GM12872 (cell line): ENCODE data around the gene HPCAL1.

Experiments used
- TF ChIP-seq, protein P1 (sequence below): IDR thresholded peaks from 3 replicates; pipeline ENCODE4 v1.5.1; 2011; ENCODE audit warnings: low read depth, mild to moderate bottlenecking, low read length, moderate library complexity; ENCODE audit not compliant: insufficient read depth

The HPCAL1 gene

DNA sequence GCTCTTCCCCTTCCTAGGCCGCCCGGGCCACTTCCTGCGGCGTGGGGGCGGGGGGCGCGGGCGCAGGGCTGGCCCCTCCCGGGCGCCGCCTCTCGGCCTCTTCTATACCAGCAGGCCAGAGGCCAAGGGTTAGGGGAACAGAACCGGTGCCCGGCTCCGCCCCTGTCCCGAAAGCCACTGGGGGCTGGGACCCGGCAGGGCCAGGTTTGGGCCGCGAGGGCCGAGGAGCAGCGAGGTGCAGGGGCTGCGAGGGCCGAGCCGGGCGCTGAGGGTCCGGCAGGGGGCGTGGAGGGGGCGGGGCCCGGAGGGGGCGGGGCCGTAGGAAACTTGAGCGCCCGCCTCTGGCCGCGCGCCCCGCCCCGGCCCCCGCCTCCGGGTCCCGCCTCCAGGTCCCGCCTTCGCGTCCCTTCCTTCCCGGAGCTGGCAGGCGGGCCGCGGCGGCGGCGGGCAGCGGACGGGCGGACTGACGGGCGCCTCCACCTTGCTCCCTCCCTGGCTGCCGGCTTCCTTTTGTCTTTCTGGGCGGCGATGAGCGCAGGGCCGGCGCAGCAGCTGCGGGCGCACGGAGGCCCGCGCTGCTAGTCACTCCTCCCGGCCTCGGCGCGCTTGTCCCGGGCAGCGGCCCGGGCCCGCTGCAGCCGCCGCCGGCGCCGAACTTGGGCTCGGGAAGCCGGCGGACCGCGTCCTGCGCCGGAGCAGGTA, at the start of gene HPCAL1:
TSS of gene HPCAL1 (plus strand) at position 426 of the 702 bp plus-strand sequence. CDS start 116,854 bp downstream, outside the sequence.
- TF ChIP-seq, protein P1, sequence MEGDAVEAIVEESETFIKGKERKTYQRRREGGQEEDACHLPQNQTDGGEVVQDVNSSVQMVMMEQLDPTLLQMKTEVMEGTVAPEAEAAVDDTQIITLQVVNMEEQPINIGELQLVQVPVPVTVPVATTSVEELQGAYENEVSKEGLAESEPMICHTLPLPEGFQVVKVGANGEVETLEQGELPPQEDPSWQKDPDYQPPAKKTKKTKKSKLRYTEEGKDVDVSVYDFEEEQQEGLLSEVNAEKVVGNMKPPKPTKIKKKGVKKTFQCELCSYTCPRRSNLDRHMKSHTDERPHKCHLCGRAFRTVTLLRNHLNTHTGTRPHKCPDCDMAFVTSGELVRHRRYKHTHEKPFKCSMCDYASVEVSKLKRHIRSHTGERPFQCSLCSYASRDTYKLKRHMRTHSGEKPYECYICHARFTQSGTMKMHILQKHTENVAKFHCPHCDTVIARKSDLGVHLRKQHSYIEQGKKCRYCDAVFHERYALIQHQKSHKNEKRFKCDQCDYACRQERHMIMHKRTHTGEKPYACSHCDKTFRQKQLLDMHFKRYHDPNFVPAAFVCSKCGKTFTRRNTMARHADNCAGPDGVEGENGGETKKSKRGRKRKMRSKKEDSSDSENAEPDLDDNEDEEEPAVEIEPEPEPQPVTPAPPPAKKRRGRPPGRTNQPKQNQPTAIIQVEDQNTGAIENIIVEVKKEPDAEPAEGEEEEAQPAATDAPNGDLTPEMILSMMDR: peak; percentile 60

DNA sequence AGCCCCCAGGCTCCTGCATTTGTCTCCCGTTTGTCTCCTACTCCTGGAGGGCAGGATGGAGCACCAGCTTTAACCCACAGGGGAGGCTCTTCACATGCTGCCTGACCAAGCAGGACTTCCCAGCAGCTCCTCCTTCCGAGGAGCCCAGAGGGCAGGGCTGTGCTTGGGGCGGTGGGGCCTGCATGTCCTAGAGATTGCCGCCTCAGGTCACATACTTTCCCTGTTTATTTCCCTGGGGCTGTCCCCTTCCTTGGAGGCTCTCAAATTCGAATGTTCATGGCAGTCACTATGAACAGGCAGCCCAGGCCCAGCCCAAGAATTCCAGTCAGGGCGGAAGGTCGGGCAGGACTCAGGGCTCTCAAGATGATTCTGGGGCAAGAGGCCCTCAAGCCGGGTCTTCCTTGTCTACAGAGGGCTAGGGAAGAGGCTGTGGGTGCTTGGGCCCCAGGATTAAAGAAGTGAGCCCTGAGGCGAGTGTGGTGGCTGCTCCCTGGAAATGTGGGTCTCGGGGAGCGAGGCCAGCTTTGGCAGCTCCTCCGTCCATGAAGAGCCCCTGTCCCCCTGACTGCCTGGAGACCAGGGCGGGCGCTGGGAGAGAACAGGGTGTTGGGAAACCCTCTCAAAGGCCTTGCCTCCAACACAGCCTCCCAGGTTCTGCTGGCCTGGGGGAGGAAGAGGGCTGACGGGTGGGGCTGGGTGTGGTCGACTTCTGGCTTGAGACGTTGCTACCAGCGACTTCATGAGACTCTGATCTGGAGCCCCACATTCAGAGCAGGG, 48.9 kb upstream of the HPCAL1 start:
- TF ChIP-seq, protein P1: no peak

DNA sequence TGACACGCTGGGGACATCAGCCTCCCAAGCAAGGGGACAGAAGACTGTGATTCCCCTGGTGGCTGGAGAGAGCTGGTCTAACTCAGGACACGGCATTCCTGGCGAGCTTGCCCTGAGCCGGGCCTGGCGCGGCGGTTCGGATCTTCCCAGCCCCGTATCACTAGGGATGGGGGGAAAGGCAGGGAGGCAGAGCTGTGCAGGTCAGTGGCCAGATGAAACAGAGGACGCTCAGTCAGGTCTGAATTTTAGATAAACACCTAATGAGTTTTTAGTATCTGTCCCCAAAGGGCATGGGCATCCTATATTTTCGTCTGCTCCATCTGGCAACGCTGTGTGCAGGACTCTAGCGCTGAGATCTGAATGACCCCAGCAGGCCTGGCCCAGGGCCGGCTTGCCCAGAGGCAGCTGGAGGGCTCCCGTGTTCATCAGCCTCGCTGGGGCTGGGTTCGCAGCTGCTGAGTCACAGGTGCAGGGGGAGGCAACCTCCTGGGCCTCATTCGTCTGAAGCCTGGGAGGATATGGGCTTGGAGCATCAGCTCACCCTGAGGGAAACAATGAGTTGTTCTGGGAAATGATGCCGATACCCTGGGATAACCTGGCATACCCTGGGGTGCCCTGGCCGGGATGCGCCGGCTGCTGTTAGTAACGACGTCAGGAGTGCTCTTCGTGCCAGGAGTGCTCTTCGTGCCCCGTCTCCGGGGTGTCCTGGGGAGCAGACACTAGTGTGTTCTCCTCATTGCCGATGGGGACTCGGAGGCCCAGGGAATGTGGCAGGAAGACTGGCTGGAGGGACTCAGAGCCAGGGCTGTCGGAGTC, 48.1 kb upstream of the HPCAL1 start:
- TF ChIP-seq, protein P1: no peak

DNA sequence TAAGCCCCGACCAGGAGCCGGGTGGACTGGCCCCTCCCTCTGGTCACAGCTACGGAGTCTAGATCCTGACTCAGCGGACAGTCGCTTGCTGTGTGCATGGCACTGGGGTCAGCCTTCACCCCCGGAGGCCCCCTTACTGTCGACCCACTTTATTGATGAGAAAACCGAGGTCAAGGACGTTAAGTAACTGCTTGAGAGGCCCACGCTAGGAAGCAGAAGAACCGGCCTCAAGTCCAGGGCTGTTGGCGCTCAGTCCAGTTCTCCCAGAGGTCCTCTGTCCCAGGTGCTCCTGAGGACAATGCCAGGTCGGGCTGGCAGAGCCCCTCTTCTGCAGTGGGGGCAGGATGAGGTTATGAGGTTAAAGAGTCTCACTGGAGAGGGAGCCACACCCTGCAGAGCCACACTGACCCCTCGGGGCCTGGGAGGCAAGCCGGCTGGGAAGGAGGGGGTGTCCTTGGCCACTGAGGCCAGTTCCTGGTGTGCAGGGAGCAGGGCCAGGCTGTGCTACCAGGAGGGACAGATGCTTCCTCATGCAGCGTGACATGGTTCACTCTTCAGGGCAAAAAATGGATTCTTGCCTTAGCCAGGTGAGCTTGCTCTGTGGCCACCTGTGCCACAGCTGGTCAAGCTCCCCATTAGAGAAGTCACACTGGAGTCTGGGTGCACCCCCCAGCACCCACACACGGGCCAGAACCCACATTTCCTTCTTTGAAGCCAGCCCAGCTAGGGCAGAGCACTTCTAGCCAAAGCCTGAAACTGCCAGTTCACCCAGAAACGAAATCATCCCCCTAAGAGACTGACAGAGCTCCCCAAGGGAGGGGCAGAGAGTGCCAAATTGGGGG, 47.3 kb upstream of the HPCAL1 start:
- TF ChIP-seq, protein P1: no peak

DNA sequence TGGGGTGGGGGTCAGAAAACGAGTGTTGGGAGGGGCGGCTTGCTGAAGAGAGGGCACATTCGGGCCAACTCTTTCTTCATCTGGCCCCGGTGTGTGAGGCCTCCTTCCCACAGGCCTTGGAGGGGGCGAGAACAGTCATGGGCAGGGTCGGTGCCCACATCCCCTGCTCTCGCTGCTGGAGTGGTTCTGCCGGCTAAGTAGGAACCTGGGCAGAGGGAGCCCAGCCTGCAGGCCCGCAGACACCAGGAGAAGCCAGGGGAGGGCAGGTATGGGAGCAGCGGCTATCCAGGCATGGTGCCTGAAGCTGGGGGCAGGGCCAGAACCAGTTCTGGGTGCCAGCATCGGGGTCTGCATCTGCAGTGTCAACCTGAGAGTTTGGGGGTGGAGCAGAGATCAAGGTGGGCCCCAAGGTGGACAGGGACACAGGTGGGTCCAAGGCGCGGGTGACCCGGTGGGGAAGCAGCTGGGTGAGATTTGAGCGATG, 46.6 kb upstream of the HPCAL1 start:
- TF ChIP-seq, protein P1: no peak

DNA sequence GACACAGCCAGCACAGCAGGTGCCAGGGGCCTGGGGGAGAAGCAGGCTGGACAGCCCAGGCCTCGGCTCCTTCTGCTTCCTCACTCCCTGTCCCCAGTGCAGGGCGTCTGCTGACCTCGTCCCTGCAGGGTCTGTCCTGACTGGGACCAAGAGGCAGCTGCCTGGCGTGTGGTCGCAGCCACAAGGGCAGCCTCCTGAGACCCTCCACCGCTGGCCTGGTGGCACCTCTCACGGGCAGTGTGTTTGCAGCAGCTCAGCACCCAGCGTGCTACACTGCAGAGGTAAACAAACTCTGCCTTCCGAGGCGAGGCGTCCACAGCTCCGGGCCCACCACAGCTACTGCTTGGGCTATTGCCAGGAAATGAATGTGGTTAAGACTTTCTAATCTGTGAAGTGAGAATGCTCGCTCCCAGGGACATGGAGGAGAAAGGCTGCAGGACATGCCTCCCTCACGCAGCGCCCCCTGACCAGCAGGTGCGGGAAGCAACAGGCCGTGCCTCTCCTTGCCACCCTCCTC, 46.1 kb upstream of the HPCAL1 start:
- TF ChIP-seq, protein P1: no peak
